OCI-LY1 (cell line): Measurements from ENCODE around the gene UGT1A4.

Experiments
- H2AFZ ChIP-seq: fragments of 200-600 bp; sonication (generic), shearing (Covaris generic); 2 replicates; pipeline ENCODE4 v1.6.0; 2014; ENCODE audit warnings: antibody characterized with exemption, mild to moderate bottlenecking, low read length
- H3F3A ChIP-seq: fragments of 200-600 bp; sonication (generic), shearing (Covaris generic); 2 replicates; pipeline ENCODE4 v1.6.0; 2014; ENCODE audit warnings: mild to moderate bottlenecking, antibody characterized with exemption, low read length, moderate library complexity; ENCODE audit not compliant: insufficient read depth
- H3K27ac ChIP-seq: fragments of 200-600 bp; sonication (generic); 2 replicates; pipeline ENCODE4 v1.5.1; 2014; ENCODE audit warnings: low read length, mixed run types, mild to moderate bottlenecking, low read depth; ENCODE audit not compliant: poor library complexity, severe bottlenecking
- H3K27me3 ChIP-seq: fragments of 200-600 bp; sonication (generic); 2 replicates; pipeline ENCODE4 v1.6.0; 2014; ENCODE audit warnings: antibody characterized with exemption, mild to moderate bottlenecking, low read length, moderate library complexity; ENCODE audit not compliant: insufficient read depth
- H3K36me3 ChIP-seq: fragments of 200-600 bp; sonication (generic); 2 replicates; pipeline ENCODE4 v1.6.1; 2014; ENCODE audit warnings: mild to moderate bottlenecking, antibody characterized with exemption, low read length, moderate library complexity, mixed read lengths; ENCODE audit not compliant: insufficient read depth
- H3K4me1 ChIP-seq: fragments of 200-600 bp; sonication (generic); 2 replicates; pipeline ENCODE4 v1.5.1; 2014; ENCODE audit warnings: mild to moderate bottlenecking, low read length, moderate library complexity; ENCODE audit not compliant: insufficient read depth, severe bottlenecking
- H3K4me2 ChIP-seq: fragments of 200-600 bp; sonication (generic), shearing (Covaris generic); 2 replicates; pipeline ENCODE4 v1.6.1; 2014; ENCODE audit warnings: low read length
- H3K4me3 ChIP-seq: fragments of 200-600 bp; sonication (generic); 2 replicates; pipeline ENCODE4 v1.5.1; 2014; ENCODE audit warnings: low read length, low read depth, mild to moderate bottlenecking, mixed read lengths; ENCODE audit not compliant: poor library complexity, severe bottlenecking
- H3K79me2 ChIP-seq: fragments of 200-600 bp; shearing (Covaris generic); 2 replicates; pipeline ENCODE4 v1.6.1; 2016; ENCODE audit warnings: mixed run types, low read length, mixed read lengths; ENCODE audit not compliant: insufficient read depth
- H3K9ac ChIP-seq: fragments of 200-600 bp; sonication (generic), shearing (Covaris generic); 2 replicates; pipeline ENCODE4 v1.6.1; 2014; ENCODE audit warnings: mild to moderate bottlenecking, low read length, mixed read lengths
- H3K9me2 ChIP-seq: fragments of 200-600 bp; sonication (generic), shearing (Covaris generic); 2 replicates; pipeline ENCODE4 v1.6.1; 2014; ENCODE audit warnings: low read depth, mild to moderate bottlenecking, low read length, mixed read lengths
- H3K9me3 ChIP-seq: fragments of 200-600 bp; shearing (Covaris generic); 2 replicates; pipeline ENCODE4 v1.6.1; 2014; ENCODE audit warnings: low read length, mixed read lengths
- H4K20me1 ChIP-seq: fragments of 200-600 bp; sonication (generic), shearing (Covaris generic); 2 replicates; pipeline ENCODE4 v1.6.0; 2016; ENCODE audit warnings: mild to moderate bottlenecking, low read length; ENCODE audit not compliant: insufficient read depth
- EZH2 ChIP-seq: fragments of 200-600 bp; sonication (generic), shearing (Covaris generic); IDR thresholded peaks from 2 replicates; pipeline ENCODE4 v1.8.0; 2017; ENCODE audit warnings: borderline replicate concordance, mixed run types, mild to moderate bottlenecking, antibody characterized with exemption, low read length, moderate library complexity, mixed read lengths
- TF ChIP-seq, protein P1 (sequence below): fragments of 200-600 bp; sonication (generic), shearing (Covaris generic); IDR thresholded peaks from 2 replicates; pipeline ENCODE4 v1.5.1; 2017; ENCODE audit warnings: mild to moderate bottlenecking, antibody characterized with exemption, low read length, moderate library complexity, mixed read lengths

The UGT1A4 gene

DNA sequence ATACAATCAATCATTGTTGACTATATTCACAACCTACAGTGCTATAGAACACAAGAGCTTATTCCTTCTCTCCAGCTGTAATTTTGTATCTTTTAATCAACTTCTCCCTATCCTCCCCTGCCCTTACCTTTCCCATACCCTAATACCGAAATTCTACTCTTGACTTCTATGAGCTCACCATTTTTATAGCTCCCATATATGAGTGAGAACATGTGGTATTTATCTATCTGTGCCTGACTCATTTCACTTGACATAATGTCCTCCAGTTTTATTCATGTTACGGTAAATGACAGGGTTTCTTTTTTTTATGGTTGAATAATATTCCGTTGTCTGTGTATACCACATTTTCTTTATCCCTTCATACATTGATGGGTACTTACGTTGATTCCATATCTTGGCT lies 62.2 kb downstream of the UGT1A4 start:
- no peaks in the 10 kb centered on the region for H3K4me1 ChIP-seq
- no peaks in the 10 kb centered on the region for H4K20me1 ChIP-seq
- H3K27me3 ChIP-seq = peaks cover 4% of the 10 kb centered on the region; the same call in 1 of the 2 replicates
- no peaks in the 10 kb centered on the region for H3K79me2 ChIP-seq
- no peaks in the 10 kb centered on the region for H3K9me2 ChIP-seq
- H3K4me3 ChIP-seq = no peak overlapping the region
- TF ChIP-seq, protein P1, sequence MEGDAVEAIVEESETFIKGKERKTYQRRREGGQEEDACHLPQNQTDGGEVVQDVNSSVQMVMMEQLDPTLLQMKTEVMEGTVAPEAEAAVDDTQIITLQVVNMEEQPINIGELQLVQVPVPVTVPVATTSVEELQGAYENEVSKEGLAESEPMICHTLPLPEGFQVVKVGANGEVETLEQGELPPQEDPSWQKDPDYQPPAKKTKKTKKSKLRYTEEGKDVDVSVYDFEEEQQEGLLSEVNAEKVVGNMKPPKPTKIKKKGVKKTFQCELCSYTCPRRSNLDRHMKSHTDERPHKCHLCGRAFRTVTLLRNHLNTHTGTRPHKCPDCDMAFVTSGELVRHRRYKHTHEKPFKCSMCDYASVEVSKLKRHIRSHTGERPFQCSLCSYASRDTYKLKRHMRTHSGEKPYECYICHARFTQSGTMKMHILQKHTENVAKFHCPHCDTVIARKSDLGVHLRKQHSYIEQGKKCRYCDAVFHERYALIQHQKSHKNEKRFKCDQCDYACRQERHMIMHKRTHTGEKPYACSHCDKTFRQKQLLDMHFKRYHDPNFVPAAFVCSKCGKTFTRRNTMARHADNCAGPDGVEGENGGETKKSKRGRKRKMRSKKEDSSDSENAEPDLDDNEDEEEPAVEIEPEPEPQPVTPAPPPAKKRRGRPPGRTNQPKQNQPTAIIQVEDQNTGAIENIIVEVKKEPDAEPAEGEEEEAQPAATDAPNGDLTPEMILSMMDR = no peak
- no peak for TF ChIP-seq EZH2
- H3F3A ChIP-seq = no peaks in the 10 kb centered on the region
- H3K36me3 ChIP-seq = no peaks in the 10 kb centered on the region
- no peak overlapping the region for H3K9ac ChIP-seq
- H3K27ac ChIP-seq = no peak overlapping the region
- no peak overlapping the region for H2AFZ ChIP-seq
- no peaks in the 10 kb centered on the region for H3K9me3 ChIP-seq
- no peak overlapping the region for H3K4me2 ChIP-seq

DNA sequence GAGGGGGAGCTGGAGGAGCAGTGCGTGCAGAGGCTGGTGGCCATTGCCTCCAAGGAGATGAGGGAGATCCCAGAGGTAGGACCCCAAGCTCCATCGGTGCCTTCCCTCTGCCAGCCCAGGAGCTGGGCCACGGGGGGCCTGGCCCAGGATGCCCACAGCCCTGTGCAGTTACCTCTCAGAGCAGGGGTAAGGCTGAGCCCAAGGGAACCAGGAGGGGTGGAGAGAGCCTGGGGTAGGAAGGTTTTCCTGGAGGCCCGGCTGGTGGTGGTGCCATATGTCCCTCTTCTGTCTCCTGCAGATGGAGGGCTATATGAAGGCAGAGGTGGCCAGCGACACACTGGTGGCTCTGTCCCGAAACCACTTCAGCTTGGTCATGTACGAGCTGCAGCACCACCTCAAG lies 71.0 kb downstream of the UGT1A4 start:
- H3K27ac ChIP-seq = no peak overlapping the region
- no peaks in the 10 kb centered on the region for H3K36me3 ChIP-seq
- TF ChIP-seq, protein P1 = no peak
- no peak for TF ChIP-seq EZH2
- H3K9me2 ChIP-seq = no peaks in the 10 kb centered on the region
- H3K79me2 ChIP-seq = no peaks in the 10 kb centered on the region
- H3K9me3 ChIP-seq = no peaks in the 10 kb centered on the region
- H3K9ac ChIP-seq = no peak overlapping the region
- H2AFZ ChIP-seq = no peak overlapping the region
- H3K4me3 ChIP-seq = no peak overlapping the region
- no peaks in the 10 kb centered on the region; the same call in 1 of the 2 replicates for H3K27me3 ChIP-seq
- peaks cover 21% of the 10 kb centered on the region for H3K4me1 ChIP-seq
- no peak overlapping the region for H3K4me2 ChIP-seq
- H4K20me1 ChIP-seq = no peaks in the 10 kb centered on the region
- no peaks in the 10 kb centered on the region for H3F3A ChIP-seq

DNA sequence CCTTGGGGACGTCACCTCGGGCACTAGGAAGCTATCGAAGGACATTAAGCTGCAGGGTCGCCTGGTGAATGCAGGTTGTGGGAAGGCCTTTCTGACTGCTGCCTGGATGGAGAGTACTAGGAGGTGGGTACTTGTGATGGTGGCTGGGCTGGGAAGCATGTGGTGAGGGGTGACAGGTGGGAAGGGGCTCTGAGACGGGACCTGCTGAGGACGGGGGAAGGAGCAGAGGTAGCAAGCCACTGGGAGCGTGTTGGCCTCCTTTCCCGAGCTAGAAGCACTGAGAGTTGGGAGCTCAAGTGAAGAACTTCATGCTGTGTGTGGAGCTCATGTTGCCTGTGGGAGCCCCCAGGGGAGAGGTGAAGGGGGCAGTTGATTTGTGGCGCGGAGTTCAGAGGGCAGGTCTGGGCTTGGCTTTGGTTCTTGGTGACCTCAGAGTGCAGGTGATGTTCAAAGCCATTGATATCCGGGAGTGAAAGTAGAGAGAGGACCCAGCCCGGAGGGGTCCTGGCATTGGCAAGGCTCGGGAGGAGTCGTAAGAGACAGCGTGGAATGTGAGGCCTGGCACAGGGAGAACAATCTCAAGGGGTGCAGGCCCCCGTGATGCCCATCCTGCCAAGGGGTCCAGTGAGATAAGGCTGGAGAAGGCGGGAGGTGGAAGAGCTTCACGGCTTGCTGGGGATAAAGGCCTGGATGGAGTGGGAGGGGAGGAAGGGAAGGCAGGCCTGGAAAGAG lies 72.8 kb downstream of the UGT1A4 start:
- Histone ChIP-seq H4K20me1 (no peaks in the 10 kb centered on the region), H3F3A (no peaks in the 10 kb centered on the region), H3K36me3 (no peaks in the 10 kb centered on the region), H3K27ac (no peak overlapping the region), H3K4me1 (peaks cover 21% of the 10 kb centered on the region), H3K27me3 (no peaks in the 10 kb centered on the region; the same call in 1 of the 2 replicates), H2AFZ (no peak overlapping the region), H3K9me2 (no peaks in the 10 kb centered on the region), H3K4me2 (no peak overlapping the region), H3K4me3 (no peak overlapping the region), H3K9me3 (no peaks in the 10 kb centered on the region), H3K9ac (no peak overlapping the region), H3K79me2 (no peaks in the 10 kb centered on the region)
- TF ChIP-seq EZH2 = no peak
- TF ChIP-seq, protein P1 = no peak
